K562 (cell line): ENCODE results near the gene PGPEP1. TPM values are rescaled to one million over a fixed set of nuclear protein-coding genes. Genes with fewer than 3 reads are reported as not detected.

ENCODE experiments used
- BCOR ChIP-seq: fragments of 450-650 bp; IDR thresholded peaks from 2 replicates; pipeline ENCODE4 v1.6.1; 2016
- CBX1 ChIP-seq: sonication (generic); IDR thresholded peaks from 2 replicates; pipeline ENCODE4 v1.6.1; 2016; ENCODE audit warnings: antibody characterized with exemption, low read depth, mild to moderate bottlenecking
- CUX1 ChIP-seq: fragments of 200-800 bp; sonication (Bioruptor generic); IDR thresholded peaks from 2 replicates; pipeline ENCODE4 v1.6.1; 2016; ENCODE audit warnings: missing genetic modification characterization, missing compliant biosample characterization
- EWSR1 ChIP-seq: fragments of 450-650 bp; IDR thresholded peaks from 2 replicates; pipeline ENCODE4 v1.6.1; 2018; ENCODE audit warnings: borderline replicate concordance, mild to moderate bottlenecking, low read depth, moderate library complexity; ENCODE audit not compliant: partially characterized antibody
- KLF13 ChIP-seq: fragments of 450-650 bp; IDR thresholded peaks from 2 replicates; pipeline ENCODE4 v1.6.1; 2016; ENCODE audit warnings: missing genetic modification characterization, low read depth, mild to moderate bottlenecking, missing compliant biosample characterization, moderate library complexity, borderline replicate concordance
- KLF16 ChIP-seq: IDR thresholded peaks from 2 replicates; pipeline ENCODE4 v1.6.1; 2016; ENCODE audit warnings: antibody characterized with exemption
- MTA2 ChIP-seq: fragments of 450-650 bp; IDR thresholded peaks from 2 replicates; pipeline ENCODE4 v1.6.1; 2016; ENCODE audit warnings: low read depth
- NFIC ChIP-seq: fragments of 450-650 bp; IDR thresholded peaks from 2 replicates; pipeline ENCODE4 v1.6.1; 2017; ENCODE audit warnings: mild to moderate bottlenecking, inconsistent platforms
- PHF8 ChIP-seq: fragments of 200-600 bp; sonication (generic); IDR thresholded peaks from 2 replicates; pipeline ENCODE4 v1.6.1; 2012; ENCODE audit warnings: mixed run types, mild to moderate bottlenecking, inconsistent platforms, low read length, moderate library complexity, borderline replicate concordance
- RBM17 ChIP-seq: fragments of 200-400 bp; formaldehyde crosslinking; IDR thresholded peaks from 2 replicates; pipeline ENCODE4 v1.6.1; 2017; ENCODE audit warnings: low read depth, mild to moderate bottlenecking, low read length, borderline replicate concordance
- RFX1 ChIP-seq: fragments of 450-650 bp; IDR thresholded peaks from 2 replicates; pipeline ENCODE4 v1.6.1; 2016; ENCODE audit warnings: mild to moderate bottlenecking, moderate library complexity
- RUNX1 ChIP-seq: sonication (generic); IDR thresholded peaks from 2 replicates; pipeline ENCODE4 v1.6.1; 2016; ENCODE audit warnings: antibody characterized with exemption, low read depth
- SIN3B ChIP-seq: fragments of 450-650 bp; IDR thresholded peaks from 2 replicates; pipeline ENCODE4 v1.6.1; 2017; ENCODE audit warnings: low read depth, mild to moderate bottlenecking, moderate library complexity
- SP1 ChIP-seq: sonication (generic); formaldehyde crosslinking; IDR thresholded peaks from 2 replicates; pipeline ENCODE4 v1.8.1; 2022; ENCODE audit warnings: mild to moderate bottlenecking, missing genetic modification reagents
- TEAD2 ChIP-seq: fragments of 450-650 bp; IDR thresholded peaks from 2 replicates; pipeline ENCODE4 v1.6.1; 2016; ENCODE audit warnings: missing genetic modification characterization, control low read depth, missing compliant biosample characterization
- TFAP4 ChIP-seq: sonication (generic); formaldehyde crosslinking; IDR thresholded peaks from 2 replicates; pipeline ENCODE4 v1.8.0; 2022; ENCODE audit warnings: missing genetic modification reagents, mild to moderate bottlenecking, moderate library complexity, borderline replicate concordance
- TRIM28 ChIP-seq: fragments of 450-650 bp; IDR thresholded peaks from 2 replicates; pipeline ENCODE4 v1.6.1; 2017
- polyA plus RNA-seq, 8 experiments: library from polyadenylated mRNA; depleted of rRNA in 4 of 8; stranded (reverse) in 5 of 8; unstranded in 3 of 8; fragments of >200 nt; fragmentation: Nextera tagmentation in 2 of 8; fragmentation: Illumina TruSeq in 1 of 8; extraction: Ambion mirVana in 2 of 8; extraction: Trizol in 1 of 8; gene quantifications; 2 replicates each; pipeline versions ENCODE4 v1.2.1 to v1.2.3, GENCODE V29; 2011 to 2014; ENCODE audit warnings: inconsistent platforms in 1 of 8, missing spikeins in 1 of 8
- total RNA-seq, 7 experiments: library from RNA; depleted of rRNA in 6 of 7; stranded (reverse); fragments of >200 nt in 6 of 7; fragmentation: Illumina TruSeq in 2 of 7; extraction: Trizol in 2 of 7; gene quantifications; 2 replicates each; pipeline versions ENCODE4 v1.2.1 to v1.2.3, GENCODE V29; 2011 to 2021; ENCODE audit warnings: low replicate concordance in 1 of 7
- TF ChIP-seq, protein P1 (sequence below): fragments of 450-650 bp; IDR thresholded peaks from 2 replicates; pipeline ENCODE4 v1.6.1; 2016; ENCODE audit warnings: missing biosample characterization, missing genetic modification characterization
- TF ChIP-seq, protein P2 (sequence below), 2 experiments: IDR thresholded peaks; 2 replicates each; pipeline ENCODE4 v1.6.1; 2011; ENCODE audit warnings: borderline replicate concordance in 1 of 2, control low read depth in 1 of 2, low read depth in 1 of 2, low read length in 1 of 2, mild to moderate bottlenecking in 1 of 2, mixed read lengths in 1 of 2, moderate library complexity in 1 of 2; ENCODE audit not compliant: insufficient read depth in 1 of 2, insufficient read length in 1 of 2, poor library complexity in 1 of 2, severe bottlenecking in 1 of 2; ENCODE audit errors: extremely low read depth in 1 of 2

The PGPEP1 gene
- total and polyA plus RNA-seq, 9 of the 15 experiments (the other 6 are each of a cell fraction or from before 2014, with no cell fraction given), result 10.0 to 69.6 (median 33.5) TPM

- TF ChIP-seq RFX1 (peak; percentile 95), CBX1 (0 out of 2 replicates have a peak, but pooled peaks have one; percentile 27), MTA2 (no peak), TFAP4 (CRISPR knock-in tag) (peak; percentile 57; the same call in 1 of the 2 replicates), KLF13 (tag) (no peak), TEAD2 (no peak), SIN3B (no peak), NFIC (peak; percentile 55; the same call in 1 of the 2 replicates), RBM17 (no peak), PHF8 (peak; percentile 32; the same call in 1 of the 2 replicates), KLF16 (no peak), RUNX1 (no peak), CUX1 (no peak), BCOR (peak; percentile 91), TRIM28 (no peak), EWSR1 (no peak), SP1 (CRISPR knock-in tag) (peak; percentile 65)
- TF ChIP-seq, protein P1, sequence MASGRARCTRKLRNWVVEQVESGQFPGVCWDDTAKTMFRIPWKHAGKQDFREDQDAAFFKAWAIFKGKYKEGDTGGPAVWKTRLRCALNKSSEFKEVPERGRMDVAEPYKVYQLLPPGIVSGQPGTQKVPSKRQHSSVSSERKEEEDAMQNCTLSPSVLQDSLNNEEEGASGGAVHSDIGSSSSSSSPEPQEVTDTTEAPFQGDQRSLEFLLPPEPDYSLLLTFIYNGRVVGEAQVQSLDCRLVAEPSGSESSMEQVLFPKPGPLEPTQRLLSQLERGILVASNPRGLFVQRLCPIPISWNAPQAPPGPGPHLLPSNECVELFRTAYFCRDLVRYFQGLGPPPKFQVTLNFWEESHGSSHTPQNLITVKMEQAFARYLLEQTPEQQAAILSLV, result no peak
- TF ChIP-seq, protein P2, sequence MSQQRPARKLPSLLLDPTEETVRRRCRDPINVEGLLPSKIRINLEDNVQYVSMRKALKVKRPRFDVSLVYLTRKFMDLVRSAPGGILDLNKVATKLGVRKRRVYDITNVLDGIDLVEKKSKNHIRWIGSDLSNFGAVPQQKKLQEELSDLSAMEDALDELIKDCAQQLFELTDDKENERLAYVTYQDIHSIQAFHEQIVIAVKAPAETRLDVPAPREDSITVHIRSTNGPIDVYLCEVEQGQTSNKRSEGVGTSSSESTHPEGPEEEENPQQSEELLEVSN (IDR thresholded peaks at IDR 0.05; ENCODE audit: borderline replicate concordance in 1 of 2, extremely low read depth in 1 of 2, insufficient read depth in 1 of 2, insufficient read length in 1 of 2, low read depth in 1 of 2, low read length in 1 of 2, poor library complexity in 1 of 2, severe bottlenecking in 1 of 2), result peak in 1 of 2 experiments; percentile 11
These were observed 57.1 kb downstream of the PGPEP1 start, which contains the start of gene LRRC25 (continued) for GRCh38 chr19:18397242-18398202.
